NCI-H2227 (cell line): ENCODE data around the gene STEAP1B.
"Not testable (repeated sequence)": the region's sequence is repeated elsewhere in the genome, so short reads cannot be mapped to it uniquely, and the experiment has no call there.

ENCODE experiments used
- DNase-seq: peaks from one replicate; lab custom pipeline; 2025; ENCODE audit not compliant: unreplicated experiment; lab: John Stamatoyannopoulos, UW

STEAP1B gene

DNA sequence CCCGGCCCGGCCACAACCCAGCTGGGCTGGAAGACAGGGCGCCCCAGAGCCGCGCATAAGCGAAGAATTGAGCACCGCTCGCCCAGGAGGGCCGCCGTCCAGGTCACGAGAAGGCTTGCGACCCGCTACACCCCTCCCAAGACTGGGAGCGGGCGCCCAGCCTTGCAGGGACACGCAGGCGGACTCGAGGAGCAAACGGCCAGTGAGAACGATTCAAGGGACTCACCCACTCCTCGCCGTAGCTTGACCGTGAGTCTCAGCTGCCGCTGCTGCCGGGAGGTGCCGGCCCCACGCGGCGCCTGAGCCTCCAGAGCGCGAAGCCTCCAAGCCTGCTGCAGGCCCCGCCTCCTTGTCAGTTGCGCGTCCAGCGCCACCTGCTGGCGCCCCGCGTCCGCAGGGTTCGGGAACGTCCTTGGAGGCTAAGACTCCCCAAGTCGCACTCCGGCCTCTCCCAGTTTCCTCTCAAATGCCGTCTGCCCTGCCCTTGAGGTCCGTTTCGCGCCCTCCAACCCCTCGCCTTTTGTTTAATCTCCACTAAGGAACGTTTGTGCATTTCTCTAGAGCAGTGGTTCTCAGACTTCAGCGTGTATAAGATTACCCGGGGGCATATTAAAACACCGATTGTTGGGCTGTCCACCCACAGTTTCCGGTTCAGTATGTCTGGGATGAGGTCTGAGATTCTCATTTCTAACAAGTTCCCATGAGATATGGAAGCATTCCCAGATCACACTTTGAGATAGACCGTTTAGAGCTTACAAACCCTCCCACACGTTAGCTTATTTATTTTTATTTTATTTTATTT, at the start of gene STEAP1B:
STEAP1B (minus strand) TSS at position 301 of the 802 bp plus-strand sequence. CDS start 5,333 bp downstream, outside the sequence.
- peak; percentile 96 for DNase-seq

DNA sequence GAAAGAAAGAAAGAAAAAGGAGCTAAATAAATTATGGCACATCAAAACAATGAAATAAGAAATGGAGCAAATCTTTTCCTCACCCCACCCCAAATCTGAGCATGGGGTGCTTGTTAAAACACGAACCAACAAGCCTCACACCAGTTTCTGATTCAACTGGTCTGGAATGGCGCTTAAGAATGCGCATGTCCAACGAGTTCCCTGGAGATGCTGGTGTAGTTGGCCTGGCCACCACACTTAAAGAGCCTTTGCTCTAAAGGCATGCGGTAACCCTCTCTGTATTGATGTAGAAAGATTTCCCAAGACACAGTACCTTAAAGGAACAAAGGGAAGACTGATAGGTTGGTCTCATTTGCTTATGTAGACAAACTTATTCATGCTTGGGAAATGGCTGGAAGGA, 49.1 kb upstream of the STEAP1B start:
- DNase-seq: peak; percentile 2

DNA sequence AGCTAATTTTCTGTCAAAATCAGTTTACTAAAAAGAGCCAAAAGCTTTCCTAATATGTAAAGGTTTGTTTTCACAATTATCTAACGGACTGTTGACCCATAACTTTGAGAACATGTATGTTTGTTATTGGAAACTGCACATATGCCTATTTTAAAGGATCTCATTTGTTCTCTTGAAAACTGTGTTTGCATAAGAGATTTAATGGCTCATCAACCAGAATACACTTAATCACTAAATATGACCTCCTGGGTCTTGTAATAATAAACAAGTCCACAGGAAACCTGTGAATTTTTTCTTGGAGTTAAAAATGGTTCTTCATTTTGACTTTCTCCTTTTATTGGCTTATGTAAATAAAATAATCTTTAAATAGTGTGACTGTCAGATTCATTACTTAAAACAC, 48.3 kb upstream of the STEAP1B start:
- DNase-seq: no peak

DNA sequence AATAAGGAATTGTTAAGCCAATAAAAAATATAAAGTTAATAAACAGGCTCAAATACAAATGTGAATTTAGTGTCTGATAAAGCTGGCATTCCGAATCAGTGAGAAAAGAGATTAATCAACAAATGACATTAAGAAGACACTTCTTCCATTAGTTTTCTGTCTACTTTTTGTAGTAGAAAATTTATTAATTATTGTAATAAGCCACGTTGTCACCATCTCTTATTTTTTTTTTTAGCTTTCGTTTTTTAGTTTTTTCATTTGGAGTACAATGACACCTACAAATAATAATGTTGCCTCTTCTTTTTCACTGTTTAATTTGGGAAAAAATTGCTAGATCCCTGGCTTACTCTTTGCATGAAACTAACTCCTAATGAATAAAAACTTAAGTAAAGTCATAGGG, 46.8 kb upstream of the STEAP1B start:
- no peak for DNase-seq

GRCh38 chr7:22545529-22545928, 45.5 kb upstream of the STEAP1B start:
- DNase-seq: no peak

- no peak for DNase-seq
These were observed 44.3 kb upstream of the STEAP1B start for GRCh38 chr7:22544245-22544644.

- no peak for DNase-seq
These were observed 43.2 kb upstream of the STEAP1B start for GRCh38 chr7:22543169-22543568.

DNA sequence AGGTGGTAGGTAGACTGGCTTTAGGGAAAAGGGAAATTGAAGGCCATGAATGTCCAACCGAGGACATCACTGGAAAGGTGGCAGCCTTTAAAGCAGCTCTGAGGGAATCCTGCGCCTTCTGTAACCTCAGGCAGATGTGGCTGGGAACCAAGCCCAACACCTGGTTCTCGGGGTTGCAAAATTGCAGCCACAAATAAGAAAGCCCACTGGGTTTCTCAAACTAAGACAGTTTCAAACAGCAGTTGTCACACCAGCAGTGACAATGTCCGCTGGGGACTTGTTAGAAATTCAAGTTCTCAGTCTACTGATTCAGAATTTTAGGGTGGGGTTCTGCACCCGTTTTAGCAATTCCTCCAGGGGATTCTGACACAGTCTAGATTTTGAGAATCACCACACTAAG, 42.7 kb upstream of the STEAP1B start:
- DNase-seq: no peak

- DNase-seq: no peak
These were observed 42.3 kb upstream of the STEAP1B start for GRCh38 chr7:22542254-22542653.

- DNase-seq: no peak
These were observed 41.8 kb upstream of the STEAP1B start for GRCh38 chr7:22541789-22542188.

DNA sequence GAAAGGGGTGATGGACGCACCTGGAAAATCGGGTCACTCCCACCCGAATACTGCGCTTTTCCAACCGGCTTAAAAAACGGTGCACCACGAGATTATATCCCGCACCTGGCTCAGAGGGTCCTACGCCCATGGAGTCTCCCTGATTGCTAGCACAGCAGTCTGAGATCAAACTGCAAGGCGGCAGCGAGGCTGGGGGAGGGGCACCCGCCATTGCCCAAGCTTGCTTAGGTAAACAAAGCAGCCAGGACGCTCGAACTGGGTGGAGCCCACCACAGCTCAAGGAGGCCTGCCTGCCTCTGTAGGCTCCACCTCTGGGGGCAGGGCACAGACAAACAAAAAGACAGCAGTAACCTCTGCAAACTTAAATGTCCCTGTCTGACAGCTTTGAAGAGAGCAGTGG, 28.5 kb upstream of the STEAP1B start:
- DNase-seq: not testable (repeated sequence)

GRCh38 chr7:22524353-22524947, 24.5 kb upstream of the STEAP1B start:
- not testable (repeated sequence) for DNase-seq

GRCh38 chr7:22523478-22524352, 23.7 kb upstream of the STEAP1B start:
- DNase-seq: peak; percentile 16

DNA sequence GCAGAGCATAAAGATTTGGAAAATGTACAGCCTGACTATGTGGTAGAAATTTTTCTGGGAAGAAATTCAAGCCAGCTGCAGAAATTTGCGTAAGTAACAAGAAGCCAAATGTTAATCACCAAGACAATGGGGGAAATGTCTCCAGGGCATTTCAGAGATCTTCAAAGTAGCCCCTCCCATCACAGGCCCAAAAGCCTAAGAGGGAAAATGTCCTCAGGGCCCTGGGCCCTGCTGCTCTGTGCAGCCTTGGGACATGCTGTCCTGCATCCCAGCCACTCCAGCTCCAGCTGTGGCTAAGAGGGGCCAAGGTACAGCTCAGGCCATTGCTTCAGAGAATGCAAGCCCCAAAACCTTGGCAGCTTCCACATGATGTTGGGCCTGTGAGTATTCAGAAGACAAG, 19.6 kb upstream of the STEAP1B start:
- DNase-seq: not testable (repeated sequence)

GRCh38 chr7:22516950-22517349, 17.0 kb upstream of the STEAP1B start:
- not testable (repeated sequence) for DNase-seq

GRCh38 chr7:22514963-22515362, 15.0 kb upstream of the STEAP1B start:
- DNase-seq: not testable (repeated sequence)

GRCh38 chr7:22507320-22507719, 7.3 kb upstream of the STEAP1B start:
- not testable (repeated sequence) for DNase-seq

DNA sequence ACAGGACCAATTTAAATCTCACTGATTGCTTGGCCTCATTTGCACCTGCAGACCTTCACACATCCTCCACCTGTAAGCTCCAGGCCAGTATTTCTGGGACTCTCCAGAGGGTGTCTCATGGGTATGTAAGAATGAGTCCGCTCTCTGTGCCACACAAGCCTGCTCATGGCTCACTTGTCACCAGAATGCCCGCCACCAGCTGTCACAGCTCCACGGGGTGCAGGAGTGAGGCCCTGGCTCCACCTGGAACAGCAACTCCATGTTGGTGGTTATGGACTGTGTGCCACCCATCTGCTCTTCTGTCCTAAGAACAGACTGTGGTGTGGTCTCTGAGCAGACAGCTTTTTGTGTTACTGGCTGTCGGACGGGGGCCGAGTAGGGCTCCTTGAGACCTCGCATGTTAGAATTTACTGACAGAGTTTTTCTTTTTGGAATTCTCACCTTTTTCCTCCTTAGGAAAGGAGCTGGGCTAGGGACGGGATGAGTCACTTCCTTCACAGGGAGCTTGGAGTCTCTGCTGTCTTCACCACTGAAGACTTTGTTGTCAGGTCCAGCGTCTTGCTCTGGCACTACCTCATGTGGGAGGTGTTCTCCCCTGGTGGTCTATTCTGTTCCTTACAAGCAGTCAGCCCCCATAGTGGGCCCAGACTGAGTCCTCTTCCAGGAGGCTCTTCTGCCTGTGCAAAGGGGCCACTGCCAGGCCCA, 6.5 kb upstream of the STEAP1B start:
- not testable (repeated sequence) for DNase-seq

DNA sequence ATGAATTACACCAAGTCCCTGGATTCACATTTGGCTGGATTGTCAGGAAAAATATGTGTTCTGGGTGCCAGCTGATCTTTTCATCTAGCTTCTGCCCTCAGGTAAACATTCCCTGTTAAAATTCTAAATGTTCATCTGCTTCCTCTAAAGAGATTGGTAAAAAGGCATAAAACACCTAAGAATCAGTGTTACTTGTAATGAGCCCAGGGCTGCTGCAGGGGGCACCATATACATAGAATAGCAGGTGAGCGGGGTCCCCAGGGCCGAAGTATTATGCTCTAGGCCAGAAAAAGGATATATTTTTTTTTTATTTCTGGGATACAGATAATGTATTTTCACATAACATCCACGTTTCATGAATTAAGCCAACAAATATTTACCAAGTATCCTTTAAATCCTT, 4.5 kb upstream of the STEAP1B start:
- DNase-seq: not testable (repeated sequence)

GRCh38 chr7:22502104-22502503, 2.1 kb upstream of the STEAP1B start:
- DNase-seq: not testable (repeated sequence)

DNA sequence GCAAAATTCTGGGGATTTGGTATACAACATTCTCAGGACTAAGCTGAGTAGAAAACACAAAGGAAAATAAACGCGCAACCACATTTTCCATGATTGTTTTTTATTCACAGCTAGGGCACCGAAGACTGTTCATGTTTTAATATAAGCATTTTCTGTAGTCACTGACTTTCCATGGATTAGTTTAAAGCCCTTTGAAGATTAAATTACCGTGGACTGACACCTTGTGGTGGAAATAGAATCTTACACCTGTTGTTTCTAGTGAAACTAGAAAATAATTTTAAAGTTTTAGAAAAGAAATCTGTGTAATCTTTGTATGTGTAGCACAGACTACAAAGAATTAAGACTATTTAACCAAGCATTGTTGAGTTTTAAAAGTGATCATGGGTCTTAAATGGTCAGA, 1.3 kb upstream of the STEAP1B start:
- DNase-seq: peak; percentile 45
